ENCODE results near the gene LMLN. TPM values are rescaled to one million over a fixed set of nuclear protein-coding genes. Genes with fewer than 3 reads are reported as not detected.
"Not testable (repeated sequence)": the region's sequence is repeated elsewhere in the genome, so short reads cannot be mapped to it uniquely, and the experiment has no call there.

Gene LMLN
- total RNA-seq, 3 donors from 2014 or later = 3.8 to 5.4 (median 4.1) TPM

GRCh38 chr3:197950677-197951061, 9.3 kb upstream of the LMLN start:
- no peaks in the 10 kb centered on the region for H3K27me3 Mint-ChIP-seq (ENCODE audit: low read depth)
- ATAC-seq = no peak
- no peak for DNase-seq
- peak overlapping the region; percentile 96 for H3K4me3 Mint-ChIP-seq
- H3K36me3 Mint-ChIP-seq (ENCODE audit: insufficient read depth) = peaks cover 39% of the 10 kb centered on the region
- peaks cover 41% of the 10 kb centered on the region for H3K4me1 Mint-ChIP-seq (ENCODE audit: low read depth)
- H3K9me3 Mint-ChIP-seq = no peaks in the 10 kb centered on the region

GRCh38 chr3:197951392-197951990, 8.5 kb upstream of the LMLN start:
- H3K36me3 Mint-ChIP-seq (ENCODE audit: insufficient read depth) = peaks cover 44% of the 10 kb centered on the region
- peaks cover 41% of the 10 kb centered on the region for H3K4me1 Mint-ChIP-seq (ENCODE audit: low read depth)

GRCh38 chr3:197952440-197952839, 7.6 kb upstream of the LMLN start:
- Mint-ChIP-seq H3K9me3 (no peaks in the 10 kb centered on the region), H3K4me3 (peak overlapping the region; percentile 96), H3K36me3 (ENCODE audit: insufficient read depth) (peaks cover 52% of the 10 kb centered on the region), H3K4me1 (ENCODE audit: low read depth) (peaks cover 47% of the 10 kb centered on the region), H3K27me3 (ENCODE audit: low read depth) (no peaks in the 10 kb centered on the region)
- no peak for ATAC-seq
- no peak for DNase-seq

More at GRCh38 chr3:197951392-197951990, 8.5 kb upstream of the LMLN start:
- Mint-ChIP-seq H3K9me3 (no peaks in the 10 kb centered on the region), H3K4me3 (peak overlapping the region; percentile 96), H3K27me3 (ENCODE audit: low read depth) (no peaks in the 10 kb centered on the region)
- DNase-seq = no peak
- no peak for ATAC-seq

GRCh38 chr3:197953325-197953724, 6.7 kb upstream of the LMLN start:
- Mint-ChIP-seq H3K36me3 (ENCODE audit: insufficient read depth) (peaks cover 57% of the 10 kb centered on the region), H3K4me3 (peak overlapping the region; percentile 96)
- ATAC-seq = no peak

GRCh38 chr3:197953881-197954280, 6.1 kb upstream of the LMLN start:
- Mint-ChIP-seq H3K4me3 (peak overlapping the region; percentile 96), H3K36me3 (ENCODE audit: insufficient read depth) (peaks cover 58% of the 10 kb centered on the region), H3K4me1 (ENCODE audit: low read depth) (peaks cover 61% of the 10 kb centered on the region), H3K27me3 (ENCODE audit: low read depth) (no peaks in the 10 kb centered on the region), H3K9me3 (no peaks in the 10 kb centered on the region)
- no peak for DNase-seq
- no peak for ATAC-seq

More at GRCh38 chr3:197953325-197953724, 6.7 kb upstream of the LMLN start:
- H3K27me3 Mint-ChIP-seq (ENCODE audit: low read depth) = no peaks in the 10 kb centered on the region
- peaks cover 56% of the 10 kb centered on the region for H3K4me1 Mint-ChIP-seq (ENCODE audit: low read depth)
- no peaks in the 10 kb centered on the region for H3K9me3 Mint-ChIP-seq
- no peak for DNase-seq

GRCh38 chr3:197955892-197956477, 4.0 kb upstream of the LMLN start:
- ATAC-seq (no peak), DNase-seq (no peak)
- Mint-ChIP-seq H3K36me3 (ENCODE audit: insufficient read depth) (peaks cover 52% of the 10 kb centered on the region), H3K9me3 (no peaks in the 10 kb centered on the region), H3K4me3 (no peak overlapping the region), H3K27me3 (ENCODE audit: low read depth) (no peaks in the 10 kb centered on the region), H3K4me1 (ENCODE audit: low read depth) (peaks cover 66% of the 10 kb centered on the region)

- Mint-ChIP-seq H3K27me3 (ENCODE audit: low read depth) (no peaks in the 10 kb centered on the region), H3K4me3 (no peak overlapping the region), H3K4me1 (ENCODE audit: low read depth) (peaks cover 70% of the 10 kb centered on the region), H3K9me3 (no peaks in the 10 kb centered on the region), H3K36me3 (ENCODE audit: insufficient read depth) (peaks cover 46% of the 10 kb centered on the region)
- ATAC-seq = no peak
- DNase-seq = no peak
Observed at GRCh38 chr3:197956626-197956988, 3.4 kb upstream of the LMLN start.

- no peak overlapping the region for H3K4me3 Mint-ChIP-seq
- no peaks in the 10 kb centered on the region for H3K27me3 Mint-ChIP-seq (ENCODE audit: low read depth)
- no peak for DNase-seq
- H3K36me3 Mint-ChIP-seq (ENCODE audit: insufficient read depth) = peaks cover 43% of the 10 kb centered on the region
- H3K9me3 Mint-ChIP-seq = no peaks in the 10 kb centered on the region
- no peak for ATAC-seq
- peaks cover 74% of the 10 kb centered on the region for H3K4me1 Mint-ChIP-seq (ENCODE audit: low read depth)
Observed at GRCh38 chr3:197957790-197958133, 2.3 kb upstream of the LMLN start.

- ATAC-seq (no peak), DNase-seq (no peak)
- peaks cover 69% of the 10 kb centered on the region for H3K4me1 Mint-ChIP-seq (ENCODE audit: low read depth)
- H3K9me3 Mint-ChIP-seq = no peaks in the 10 kb centered on the region
- peak overlapping the region; percentile 24 for H3K4me3 Mint-ChIP-seq
- no peaks in the 10 kb centered on the region for H3K27me3 Mint-ChIP-seq (ENCODE audit: low read depth)
- peaks cover 38% of the 10 kb centered on the region for H3K36me3 Mint-ChIP-seq (ENCODE audit: insufficient read depth)
Observed at GRCh38 chr3:197958346-197958745, 1.7 kb upstream of the LMLN start.

GRCh38 chr3:197958848-197959247, 1.2 kb upstream of the LMLN start:
- ATAC-seq; H3K9me3 Mint-ChIP-seq; H3K27me3 Mint-ChIP-seq (ENCODE audit: low read depth); DNase-seq: not testable (repeated sequence)
- peaks cover 64% of the 10 kb centered on the region for H3K4me1 Mint-ChIP-seq (ENCODE audit: low read depth)
- H3K36me3 Mint-ChIP-seq (ENCODE audit: insufficient read depth) = peaks cover 33% of the 10 kb centered on the region
- H3K4me3 Mint-ChIP-seq = peak overlapping the region; percentile 89

GRCh38 chr3:197959500-197959890, 522 bp upstream of the LMLN start:
- H3K36me3 Mint-ChIP-seq (ENCODE audit: insufficient read depth) = peaks cover 28% of the 10 kb centered on the region
- peaks cover 57% of the 10 kb centered on the region for H3K4me1 Mint-ChIP-seq (ENCODE audit: low read depth)

GRCh38 chr3:197960694-197961581, 921 bp downstream of the LMLN start:
- H3K27me3 Mint-ChIP-seq (ENCODE audit: low read depth) = no peaks in the 10 kb centered on the region
- no peaks in the 10 kb centered on the region for H3K9me3 Mint-ChIP-seq
- ATAC-seq (no peak), DNase-seq (peak; percentile 52)
- H3K36me3 Mint-ChIP-seq (ENCODE audit: insufficient read depth) = peaks cover 17% of the 10 kb centered on the region
- peak overlapping the region; percentile 89 for H3K4me3 Mint-ChIP-seq
- peaks cover 53% of the 10 kb centered on the region for H3K4me1 Mint-ChIP-seq (ENCODE audit: low read depth)

More at GRCh38 chr3:197959500-197959890, 522 bp upstream of the LMLN start:
- Mint-ChIP-seq H3K27me3 (ENCODE audit: low read depth) (no peaks in the 10 kb centered on the region), H3K4me3 (peak overlapping the region; percentile 89), H3K9me3 (no peaks in the 10 kb centered on the region)
- no peak for DNase-seq
- ATAC-seq = no peak

- Mint-ChIP-seq H3K36me3 (ENCODE audit: insufficient read depth) (peaks cover 14% of the 10 kb centered on the region), H3K4me1 (ENCODE audit: low read depth) (peaks cover 53% of the 10 kb centered on the region), H3K9me3 (no peaks in the 10 kb centered on the region), H3K4me3 (peak overlapping the region; percentile 89), H3K27me3 (ENCODE audit: low read depth) (no peaks in the 10 kb centered on the region)
- DNase-seq (no peak), ATAC-seq (no peak)
Observed at GRCh38 chr3:197961582-197961945, 1.5 kb downstream of the LMLN start.

GRCh38 chr3:197963019-197963637, 3.1 kb downstream of the LMLN start:
- peaks cover 9% of the 10 kb centered on the region for H3K36me3 Mint-ChIP-seq (ENCODE audit: insufficient read depth)
- H3K4me3 Mint-ChIP-seq = no peak overlapping the region
- H3K27me3 Mint-ChIP-seq (ENCODE audit: low read depth) = no peaks in the 10 kb centered on the region
- H3K4me1 Mint-ChIP-seq (ENCODE audit: low read depth) = peaks cover 40% of the 10 kb centered on the region
- ATAC-seq (no peak), DNase-seq (no peak)
- peaks cover 4% of the 10 kb centered on the region for H3K9me3 Mint-ChIP-seq
